ENCODE data around the gene TECR. TPM values are rescaled to one million over a fixed set of nuclear protein-coding genes. Genes with fewer than 3 reads are reported as not detected.

Gene TECR
- total RNA-seq, 4 donors from 2014 or later: 36.6 to 145 (median 69.3) TPM

GRCh38 chr19:14575428-14575980 is 46.1 kb downstream of the TECR start:
- Histone ChIP-seq H3K36me3 (no peaks in the 10 kb centered on the region), H3K4me1 (peaks cover 12 to 26% (median 19%) of the 10 kb centered on the region in 4 donors), H3K4me3 (no peak overlapping the region), H3K9me3 (no peaks in the 10 kb centered on the region), H3K27me3 (no peaks in the 10 kb centered on the region), H3K27ac (no peak overlapping the region)
- no peak for DNase-seq
- intact Hi-C loops (cut with DNase I; ENCODE audit: low total_unique reads) (no loop called here), in situ Hi-C loops (cut with MboI; ENCODE audit: low pct_ligation_motif_present in 1 of 4, low pct_unique_long_range_greater_than_20kb in 1 of 4, low sequenced_read_pairs in 3 of 4) (loop anchor here (10.0 kb wide), 2 partner anchors 109 to 319 kb away; no protein-coding TSS in a partner anchor)
- TF ChIP-seq EP300 (IDR thresholded peaks at IDR 0.05; ENCODE audit: low read depth) (no peak), CTCF (IDR thresholded peaks at IDR 0.05) (no peak), POLR2A (IDR thresholded peaks at IDR 0.05) (no peak), POLR2AphosphoS5 (IDR thresholded peaks at IDR 0.05) (no peak)
- 84 to 89% methylated on average over 3 to 6 of the region's 6 CpGs for WGBS, 2 donors (ENCODE audit: low coverage in 1 of 2)

- TF ChIP-seq POLR2A (IDR thresholded peaks at IDR 0.05) (no peak), CTCF (IDR thresholded peaks at IDR 0.05) (no peak), POLR2AphosphoS5 (IDR thresholded peaks at IDR 0.05) (no peak)
- peaks cover 4 to 18% (median 11%) of the 10 kb centered on the region in 4 donors for H3K4me1 ChIP-seq
- intact Hi-C loops (cut with DNase I; ENCODE audit: low total_unique reads) (no loop called here), in situ Hi-C loops (cut with MboI; ENCODE audit: low pct_ligation_motif_present in 1 of 4, low pct_unique_long_range_greater_than_20kb in 1 of 4, low sequenced_read_pairs in 3 of 4) (loop anchor here (10.0 kb wide), 2 partner anchors 108 to 318 kb away; no protein-coding TSS in a partner anchor)
- no peak overlapping the region for H3K27ac ChIP-seq
- H3K4me3 ChIP-seq: no peak overlapping the region
- H3K27me3 ChIP-seq: no peaks in the 10 kb centered on the region
- 72 to 78% methylated on average over 5 to 8 of the region's 8 CpGs for WGBS, 2 donors (ENCODE audit: low coverage in 1 of 2)
- DNase-seq: no peak
- H3K36me3 ChIP-seq: no peaks in the 10 kb centered on the region
- H3K9me3 ChIP-seq: no peaks in the 10 kb centered on the region
These were observed 47.0 kb downstream of the TECR start for GRCh38 chr19:14576363-14576762.

GRCh38 chr19:14577264-14577663 is 47.9 kb downstream of the TECR start:
- H3K4me3 ChIP-seq: no peak overlapping the region
- no peak overlapping the region for H3K27ac ChIP-seq
- 87% methylated on average over 5 of the region's 5 CpGs; no CpG with 5 or more reads in 1 of the 2 donors for WGBS, 2 donors (ENCODE audit: low coverage in 1 of 2)

More at GRCh38 chr19:14577264-14577663, 47.9 kb downstream of the TECR start:
- Histone ChIP-seq H3K4me1 (peaks cover 2 to 15% (median 10%) of the 10 kb centered on the region in 4 donors), H3K36me3 (no peaks in the 10 kb centered on the region), H3K9me3 (no peaks in the 10 kb centered on the region), H3K27me3 (no peaks in the 10 kb centered on the region)
- no peak for DNase-seq
- in situ Hi-C loops (cut with MboI; ENCODE audit: low pct_ligation_motif_present in 1 of 4, low pct_unique_long_range_greater_than_20kb in 1 of 4, low sequenced_read_pairs in 3 of 4): loop anchor here (10.0 kb wide), 2 partner anchors 108 to 318 kb away; no protein-coding TSS in a partner anchor
- intact Hi-C loops (cut with DNase I; ENCODE audit: low total_unique reads): no loop called here
- TF ChIP-seq POLR2A (IDR thresholded peaks at IDR 0.05): no peak
- TF ChIP-seq CTCF (IDR thresholded peaks at IDR 0.05): no peak
- TF ChIP-seq EP300 (IDR thresholded peaks at IDR 0.05; ENCODE audit: low read depth): no peak
- no peak for TF ChIP-seq POLR2AphosphoS5 (IDR thresholded peaks at IDR 0.05)
